ENCODE data around the gene RGS9.

RGS9 gene

GRCh38 chr17:65121916-65122806, 15.0 kb upstream of the RGS9 start:
- H3K4me1 Mint-ChIP-seq (ENCODE audit: low read depth in 2 of 2) = peaks cover 16 to 18% of the 10 kb centered on the region in 2 donors
- H3K27ac Mint-ChIP-seq = peak overlapping the region; percentile 93 to 99
- DNase-seq (no peak), ATAC-seq (replicated peaks) (no peak)
- peaks cover 0 to 2% of the 10 kb centered on the region in 2 donors for H3K27me3 Mint-ChIP-seq
- peak overlapping the region; percentile 89 to 93 for H3K4me3 Mint-ChIP-seq
- no peaks in the 10 kb centered on the region for H3K36me3 Mint-ChIP-seq (ENCODE audit: insufficient read depth)
- no peaks in the 10 kb centered on the region for H3K9me3 Mint-ChIP-seq

GRCh38 chr17:65122836-65123756, 14.1 kb upstream of the RGS9 start:
- peak overlapping the region; percentile 93 to 99 for H3K27ac Mint-ChIP-seq
- DNase-seq = peak; percentile 75 to 82 (median 79)
- no peaks in the 10 kb centered on the region for H3K9me3 Mint-ChIP-seq
- H3K36me3 Mint-ChIP-seq (ENCODE audit: insufficient read depth) = no peaks in the 10 kb centered on the region
- peaks cover 16 to 18% of the 10 kb centered on the region in 2 donors for H3K4me1 Mint-ChIP-seq (ENCODE audit: low read depth in 2 of 2)
- peaks cover 0 to 7% of the 10 kb centered on the region in 2 donors for H3K27me3 Mint-ChIP-seq
- H3K4me3 Mint-ChIP-seq = peak overlapping the region; percentile 89 to 93
- ATAC-seq (replicated peaks) = peak; percentile 98

GRCh38 chr17:65123757-65124675, 13.2 kb upstream of the RGS9 start:
- Mint-ChIP-seq H3K27me3 (peaks cover 2 to 7% of the 10 kb centered on the region in 2 donors), H3K4me1 (ENCODE audit: low read depth in 2 of 2) (peaks cover 16 to 18% of the 10 kb centered on the region in 2 donors), H3K27ac (peak overlapping the region; percentile 93 to 99), H3K4me3 (peak overlapping the region; percentile 89 to 93), H3K36me3 (ENCODE audit: insufficient read depth) (no peaks in the 10 kb centered on the region), H3K9me3 (no peaks in the 10 kb centered on the region)
- no peak for ATAC-seq (replicated peaks)
- no peak for DNase-seq

- no peak overlapping the region for H3K27ac Mint-ChIP-seq
- peaks cover 10 to 14% of the 10 kb centered on the region in 2 donors for H3K27me3 Mint-ChIP-seq
- no peaks in the 10 kb centered on the region for H3K36me3 Mint-ChIP-seq (ENCODE audit: insufficient read depth)
- H3K4me3 Mint-ChIP-seq = no peak overlapping the region
- ATAC-seq (replicated peaks) (no peak), DNase-seq (no peak)
- H3K4me1 Mint-ChIP-seq (ENCODE audit: low read depth in 2 of 2) = no peaks in the 10 kb centered on the region
- no peaks in the 10 kb centered on the region for H3K9me3 Mint-ChIP-seq
Measured at GRCh38 chr17:65130832-65131231, 6.3 kb upstream of the RGS9 start.

- no peak for DNase-seq
- no peak for ATAC-seq (replicated peaks)
- H3K4me3 Mint-ChIP-seq = no peak overlapping the region
- peaks cover 10 to 14% of the 10 kb centered on the region in 2 donors for H3K27me3 Mint-ChIP-seq
- H3K36me3 Mint-ChIP-seq (ENCODE audit: insufficient read depth) = no peaks in the 10 kb centered on the region
- H3K9me3 Mint-ChIP-seq = no peaks in the 10 kb centered on the region
- no peak overlapping the region for H3K27ac Mint-ChIP-seq
- H3K4me1 Mint-ChIP-seq (ENCODE audit: low read depth in 2 of 2) = no peaks in the 10 kb centered on the region
Measured at GRCh38 chr17:65131240-65131639, 5.9 kb upstream of the RGS9 start.

GRCh38 chr17:65131946-65132345, 5.2 kb upstream of the RGS9 start:
- Mint-ChIP-seq H3K27ac (no peak overlapping the region), H3K9me3 (no peaks in the 10 kb centered on the region), H3K4me3 (no peak overlapping the region), H3K4me1 (ENCODE audit: low read depth in 2 of 2) (no peaks in the 10 kb centered on the region), H3K27me3 (peaks cover 10 to 14% of the 10 kb centered on the region in 2 donors), H3K36me3 (ENCODE audit: insufficient read depth) (no peaks in the 10 kb centered on the region)
- ATAC-seq (replicated peaks) (no peak), DNase-seq (no peak)

- H3K36me3 Mint-ChIP-seq (ENCODE audit: insufficient read depth) = peaks cover 6% of the 10 kb centered on the region
- no peak overlapping the region for H3K27ac Mint-ChIP-seq
- no peaks in the 10 kb centered on the region for H3K9me3 Mint-ChIP-seq
Measured at GRCh38 chr17:65134035-65134434, 3.1 kb upstream of the RGS9 start.

GRCh38 chr17:65139101-65139764, 2.1 kb downstream of the RGS9 start:
- Mint-ChIP-seq H3K4me1 (ENCODE audit: low read depth in 2 of 2) (peaks cover 37 to 46% of the 10 kb centered on the region in 2 donors), H3K36me3 (ENCODE audit: insufficient read depth) (peaks cover 8% of the 10 kb centered on the region), H3K4me3 (peak overlapping the region; percentile 65 to 92), H3K9me3 (no peaks in the 10 kb centered on the region), H3K27me3 (no peaks in the 10 kb centered on the region), H3K27ac (peak overlapping the region in 1 of 2 donors; percentile 83)
- DNase-seq (no peak), ATAC-seq (replicated peaks) (no peak)

More at GRCh38 chr17:65134035-65134434, 3.1 kb upstream of the RGS9 start:
- H3K27me3 Mint-ChIP-seq = peaks cover 7 to 8% of the 10 kb centered on the region in 2 donors
- no peak for ATAC-seq (replicated peaks)
- no peak overlapping the region for H3K4me3 Mint-ChIP-seq
- H3K4me1 Mint-ChIP-seq (ENCODE audit: low read depth in 2 of 2) = peaks cover 16 to 17% of the 10 kb centered on the region in 2 donors
- no peak for DNase-seq

- H3K36me3 Mint-ChIP-seq (ENCODE audit: insufficient read depth) = peaks cover 5% of the 10 kb centered on the region
- DNase-seq (no peak), ATAC-seq (replicated peaks) (no peak)
- peaks cover 39 to 50% of the 10 kb centered on the region in 2 donors for H3K4me1 Mint-ChIP-seq (ENCODE audit: low read depth in 2 of 2)
- H3K4me3 Mint-ChIP-seq = peak overlapping the region; percentile 29 to 35
- peak overlapping the region; percentile 2 to 35 for H3K27ac Mint-ChIP-seq
- H3K27me3 Mint-ChIP-seq = no peaks in the 10 kb centered on the region
- no peaks in the 10 kb centered on the region for H3K9me3 Mint-ChIP-seq
Measured at GRCh38 chr17:65142247-65142646, 5.1 kb downstream of the RGS9 start.

GRCh38 chr17:65143889-65144604, 6.9 kb downstream of the RGS9 start:
- DNase-seq = no peak
- Mint-ChIP-seq H3K9me3 (no peaks in the 10 kb centered on the region), H3K27me3 (no peaks in the 10 kb centered on the region), H3K4me1 (ENCODE audit: low read depth in 2 of 2) (peaks cover 23 to 32% of the 10 kb centered on the region in 2 donors), H3K27ac (peak overlapping the region in 1 of 2 donors; percentile 35), H3K4me3 (no peak overlapping the region), H3K36me3 (ENCODE audit: insufficient read depth) (peaks cover 2% of the 10 kb centered on the region)
- ATAC-seq (replicated peaks) = no peak

GRCh38 chr17:65145743-65146142, 8.6 kb downstream of the RGS9 start:
- no peak overlapping the region for H3K4me3 Mint-ChIP-seq
- peaks cover 13 to 22% of the 10 kb centered on the region in 2 donors for H3K4me1 Mint-ChIP-seq (ENCODE audit: low read depth in 2 of 2)
- H3K27ac Mint-ChIP-seq = no peak overlapping the region
- H3K9me3 Mint-ChIP-seq = no peaks in the 10 kb centered on the region
- no peaks in the 10 kb centered on the region for H3K27me3 Mint-ChIP-seq
- no peak for DNase-seq
- H3K36me3 Mint-ChIP-seq (ENCODE audit: insufficient read depth) = peaks cover 2% of the 10 kb centered on the region
- ATAC-seq (replicated peaks) = no peak

GRCh38 chr17:65147955-65148354, 10.8 kb downstream of the RGS9 start:
- Mint-ChIP-seq H3K4me3 (no peak overlapping the region), H3K9me3 (no peaks in the 10 kb centered on the region), H3K27me3 (no peaks in the 10 kb centered on the region), H3K27ac (peak overlapping the region; percentile 15 to 22), H3K36me3 (ENCODE audit: insufficient read depth) (no peaks in the 10 kb centered on the region), H3K4me1 (ENCODE audit: low read depth in 2 of 2) (peaks cover 8 to 20% of the 10 kb centered on the region in 2 donors)
- ATAC-seq (replicated peaks) = no peak
- no peak for DNase-seq

Measured in effector memory CD8-positive, alpha-beta T cell (primary cell).